H1 (cell line): ENCODE measurements around the gene WDR33. TPM values are rescaled to one million over a fixed set of nuclear protein-coding genes. Genes with fewer than 3 reads are reported as not detected.

Experiments
- CTCF ChIA-PET: fragments of 300-600 bp; sonication (Branson Sonifier 250); formaldehyde crosslinking; loops from one replicate; lab custom pipeline; 2021; ENCODE audit not compliant: partially characterized antibody; lab: Charles Lee
- POLR2A ChIA-PET: fragments of 300-600 bp; sonication (Branson Sonifier 250); formaldehyde crosslinking; loops from one replicate; lab custom pipeline; 2021; ENCODE audit warnings: inconsistent platforms; ENCODE audit not compliant: partially characterized antibody; lab: Charles Lee
- DNase-seq, 2 experiments: peaks; one replicate each; pipeline versions ENCODE4 v3.0.0 to v3.0.0-alpha.2; 2010 to 2022; ENCODE audit warnings: low spot score in 2 of 2, low read depth in 1 of 2, mixed read lengths in 1 of 2
- FAIRE-seq: peaks from 2 replicates; lab custom pipeline; 2011; peaks lifted over from hg19 to GRCh38; lab: Jason Lieb, UNC
- H2AFZ ChIP-seq: 2 replicates; pipeline ENCODE4 v1.8.1; 2012; ENCODE audit warnings: low read length, inconsistent platforms
- H2AK5ac ChIP-seq: 2 replicates; pipeline ENCODE4 v1.6.1; 2013; ENCODE audit warnings: low read depth, low read length
- H2BK120ac ChIP-seq: replicated peaks from 2 replicates; pipeline ENCODE3; 2013; ENCODE audit warnings: low read depth, low read length, inconsistent platforms
- H2BK12ac ChIP-seq: 2 replicates; pipeline ENCODE4 v1.6.1; 2013; ENCODE audit warnings: low read depth, low read length
- H2BK15ac ChIP-seq: 2 replicates; pipeline ENCODE4 v1.6.1; 2013; ENCODE audit warnings: low read length
- H2BK20ac ChIP-seq: 2 replicates; pipeline ENCODE4 v1.6.1; 2013; ENCODE audit warnings: low read length
- H2BK5ac ChIP-seq: 2 replicates; pipeline ENCODE4 v1.6.1; 2013; ENCODE audit warnings: low read depth, low read length
- H3K14ac ChIP-seq: 2 replicates; pipeline ENCODE4 v1.6.1; 2013; ENCODE audit warnings: inconsistent platforms; ENCODE audit not compliant: insufficient read length
- H3K18ac ChIP-seq: 2 replicates; pipeline ENCODE4 v1.6.1; 2013; ENCODE audit warnings: low read length; ENCODE audit errors: extremely low read depth
- H3K23ac ChIP-seq: 2 replicates; pipeline ENCODE4 v1.6.1; 2013; ENCODE audit warnings: inconsistent platforms; ENCODE audit not compliant: insufficient read length
- H3K23me2 ChIP-seq: 2 replicates; pipeline ENCODE4 v1.6.1; 2013; ENCODE audit warnings: low read depth, low read length
- H3K27ac ChIP-seq: 2 replicates; pipeline ENCODE4 v1.6.1; 2011; ENCODE audit warnings: low read depth, low read length, inconsistent platforms
- H3K27me3 ChIP-seq, 4 experiments: replicated peaks in 1 of 4; 1 replicate in 1 of 4; 2 replicates in 3 of 4; pipeline versions ENCODE4 v1.6.1 to v1.8.1; 2011 to 2013; ENCODE audit warnings: low read length in 3 of 4, mild to moderate bottlenecking in 3 of 4, inconsistent platforms in 2 of 4, mixed read lengths in 2 of 4, moderate library complexity in 1 of 4; ENCODE audit not compliant: control insufficient read depth in 3 of 4, insufficient read depth in 3 of 4; ENCODE audit errors: extremely low read depth in 1 of 4
- H3K36me3 ChIP-seq, 4 experiments: 2 replicates each; pipeline versions ENCODE4 v1.6.1 to v1.8.1; 2011 to 2013; ENCODE audit warnings: mild to moderate bottlenecking in 4 of 4, low read length in 3 of 4, moderate library complexity in 2 of 4, control low read depth in 1 of 4, inconsistent platforms in 1 of 4; ENCODE audit not compliant: insufficient read depth in 4 of 4, control insufficient read depth in 2 of 4
- H3K4ac ChIP-seq: replicated peaks from 2 replicates; pipeline ENCODE3; 2013; ENCODE audit warnings: low read length, low read depth, mixed read lengths, inconsistent platforms; ENCODE audit not compliant: insufficient read length
- H3K4me1 ChIP-seq, 4 experiments: replicated peaks in 1 of 4; 1 replicate in 1 of 4; 2 replicates in 3 of 4; pipeline versions ENCODE4 v1.6.1 to v1.8.1; 2011 to 2013; ENCODE audit warnings: low read length in 3 of 4, inconsistent platforms in 2 of 4, mixed read lengths in 1 of 4; ENCODE audit not compliant: insufficient read depth in 4 of 4, control insufficient read depth in 3 of 4
- H3K4me2 ChIP-seq, 2 experiments: 2 replicates each; pipeline versions ENCODE4 v1.6.1 to v1.8.1; 2011 to 2013; ENCODE audit warnings: low read depth in 2 of 2, low read length in 2 of 2, control low read depth in 1 of 2, inconsistent platforms in 1 of 2, mild to moderate bottlenecking in 1 of 2; ENCODE audit not compliant: insufficient read depth in 1 of 2
- H3K4me3 ChIP-seq, 4 experiments: fragments of 200-600, 300-600 bp in 1 of 4; sonication (generic), shearing (Covaris generic), sonication (Bioruptor Twin) in 1 of 4; 2 replicates each; pipeline versions ENCODE4 v1.5.1 to v1.8.1; 2011 to 2016; ENCODE audit warnings: low read length in 4 of 4, low read depth in 3 of 4, control low read depth in 2 of 4, inconsistent platforms in 2 of 4, mild to moderate bottlenecking in 2 of 4, mixed read lengths in 1 of 4, moderate library complexity in 1 of 4; ENCODE audit not compliant: insufficient read depth in 2 of 4; ENCODE audit errors: extremely low read depth in 1 of 4
- H3K56ac ChIP-seq: replicated peaks from 2 replicates; pipeline ENCODE3; 2013; ENCODE audit warnings: low read depth, mild to moderate bottlenecking, mixed read lengths, low read length, inconsistent platforms; ENCODE audit not compliant: insufficient read length
- H3K79me1 ChIP-seq: 2 replicates; pipeline ENCODE4 v1.6.1; 2013; ENCODE audit warnings: low read depth, low read length, control low read depth
- H3K79me2 ChIP-seq, 2 experiments: 2 replicates each; pipeline versions ENCODE4 v1.6.1 to v1.8.1; 2012 to 2013; ENCODE audit warnings: low read length in 2 of 2, mild to moderate bottlenecking in 2 of 2, inconsistent platforms in 1 of 2; ENCODE audit not compliant: insufficient read depth in 2 of 2, control insufficient read depth in 1 of 2
- H3K9ac ChIP-seq, 4 experiments: replicated peaks in 1 of 4; 1 replicate in 1 of 4; 2 replicates in 3 of 4; pipeline versions ENCODE4 v1.6.1 to v1.8.1; 2011 to 2013; ENCODE audit warnings: low read depth in 3 of 4, low read length in 3 of 4, control low read depth in 2 of 4, mild to moderate bottlenecking in 2 of 4, moderate library complexity in 2 of 4, inconsistent platforms in 1 of 4; ENCODE audit errors: extremely low read depth in 1 of 4
- H3K9me3 ChIP-seq, 2 experiments: 2 replicates each; pipeline versions ENCODE4 v1.6.1 to v1.8.1; 2012 to 2013; ENCODE audit warnings: mild to moderate bottlenecking in 2 of 2, moderate library complexity in 2 of 2, control low read depth in 1 of 2, inconsistent platforms in 1 of 2, low read depth in 1 of 2, low read length in 1 of 2, mixed read lengths in 1 of 2; ENCODE audit not compliant: insufficient read depth in 2 of 2
- H4K20me1 ChIP-seq, 2 experiments: replicated peaks in 1 of 2; 2 replicates each; pipeline versions ENCODE3 to v1.8.1; 2011 to 2013; ENCODE audit warnings: inconsistent platforms in 2 of 2, low read length in 2 of 2, mild to moderate bottlenecking in 1 of 2; ENCODE audit not compliant: insufficient read depth in 2 of 2, control insufficient read depth in 1 of 2
- H4K5ac ChIP-seq: 2 replicates; pipeline ENCODE4 v1.6.1; 2013; ENCODE audit warnings: low read length, low read depth, mixed read lengths, inconsistent platforms; ENCODE audit not compliant: insufficient read length
- H4K8ac ChIP-seq: 2 replicates; pipeline ENCODE4 v1.8.0; 2013; ENCODE audit warnings: mild to moderate bottlenecking, moderate library complexity, low read length, inconsistent platforms; ENCODE audit not compliant: insufficient read depth; ENCODE audit errors: extremely low read depth
- H4K91ac ChIP-seq: replicated peaks from 2 replicates; pipeline ENCODE3; 2013; ENCODE audit warnings: low read length, mixed read lengths, inconsistent platforms; ENCODE audit not compliant: insufficient read length
- CREB1 ChIP-seq: IDR thresholded peaks from 2 replicates; pipeline ENCODE4 v1.6.1; 2012; ENCODE audit warnings: inconsistent platforms
- GTF2F1 ChIP-seq: IDR thresholded peaks from 2 replicates; pipeline ENCODE4 v1.6.1; 2012; ENCODE audit warnings: low read depth, low read length, improper control_type of control experiment, borderline replicate concordance
- HDAC2 ChIP-seq, 2 experiments: fragments of 300-600 bp in 1 of 2; sonication (generic) in 1 of 2; IDR thresholded peaks; 2 replicates each; pipeline ENCODE4 v1.6.1; 2011 to 2012; ENCODE audit warnings: low read depth in 2 of 2, low read length in 2 of 2, mild to moderate bottlenecking in 2 of 2, moderate library complexity in 2 of 2, borderline replicate concordance in 1 of 2, inconsistent platforms in 1 of 2
- HDAC6 ChIP-seq: IDR thresholded peaks from one replicate; pipeline ENCODE4 v1.7.1; 2012; ENCODE audit warnings: low read depth, mild to moderate bottlenecking, inconsistent platforms, low read length, moderate library complexity
- NANOG ChIP-seq: IDR thresholded peaks from 2 replicates; pipeline ENCODE4 v1.6.1; 2011; ENCODE audit warnings: low read length, low read depth, mild to moderate bottlenecking, inconsistent platforms; ENCODE audit not compliant: insufficient read depth, poor library complexity, severe bottlenecking
- POLR2AphosphoS5 ChIP-seq: IDR thresholded peaks from 2 replicates; pipeline ENCODE4 v1.6.1; 2011; ENCODE audit warnings: low read depth, low read length
- RAD21 ChIP-seq, 2 experiments: IDR thresholded peaks in 1 of 2; conservative IDR thresholded peaks in 1 of 2; 2 replicates each; pipeline ENCODE4 v1.6.1; 2011; ENCODE audit warnings: low read depth in 2 of 2, low read length in 2 of 2, improper control_type of control experiment in 1 of 2, inconsistent platforms in 1 of 2, mild to moderate bottlenecking in 1 of 2, moderate library complexity in 1 of 2
- SUZ12 ChIP-seq: fragments of 200-600 bp; sonication (generic); IDR thresholded peaks from 2 replicates; pipeline ENCODE4 v1.6.1; 2012; ENCODE audit warnings: mild to moderate bottlenecking, inconsistent platforms, low read length, moderate library complexity, mixed read lengths
- YY1 ChIP-seq: IDR thresholded peaks from 2 replicates; pipeline ENCODE4 v1.6.1; 2011; ENCODE audit warnings: low read depth, mild to moderate bottlenecking, low read length
- WGBS, 2 experiments: shearing (Covaris generic) in 1 of 2; methylation state at CpG; one replicate each; pipeline versions ENCODE4 v1.1.6 to v1.1.7; 2013 to 2015; ENCODE audit warnings: low lambda C conversion rate in 2 of 2, mixed read lengths in 2 of 2, inconsistent platforms in 1 of 2, low coverage in 1 of 2, missing lambda C conversion rate in 1 of 2; ENCODE audit not compliant: insufficient replicate concordance in 2 of 2, insufficient coverage in 1 of 2, insufficient read length in 1 of 2; ENCODE audit errors: extremely low coverage in 1 of 2, missing lambda C conversion rate in 1 of 2; 5-methylcytosine and 5-hydroxymethylcytosine counted together
- polyA plus RNA-seq, 7 experiments: library from polyadenylated mRNA; depleted of rRNA in 3 of 7; stranded (reverse) in 5 of 7; unstranded in 2 of 7; fragments of >200 nt in 5 of 7; fragments of 200-250 nt in 2 of 7; gene quantifications; 1 replicate in 5 of 7; 2 replicates in 1 of 7; 4 replicates in 1 of 7; pipeline versions ENCODE4 v1.2.1 to v1.2.3, GENCODE V29; 2011 to 2013; ENCODE audit warnings: missing spikeins in 2 of 7, mixed read lengths in 2 of 7
- total RNA-seq: library from RNA; stranded (reverse); fragmentation: NEBNext Ultra II Directional; extraction: Animal tissue kit (Norgen Biotek cat#: 25700); gene quantifications from 2 replicates; pipeline ENCODE4 v1.2.1, GENCODE V29; 2021

Gene WDR33
- total and polyA plus RNA-seq, 2 of the 8 experiments (the other 6 are each of a cell fraction or from before 2014, with no cell fraction given), result 18.1 to 82.7 TPM

GRCh38 chr2:127704641-127705390 lies 106.2 kb downstream of the WDR33 start:
- Histone ChIP-seq H3K9ac (no peak overlapping the region), H3K56ac (no peak overlapping the region), H3K23me2 (peaks cover 6% of the 10 kb centered on the region), H4K20me1 (peaks cover 4 to 12% of the 10 kb centered on the region in 2 experiments), H2AFZ (no peak overlapping the region), H3K9me3 (no peaks in the 10 kb centered on the region), H2BK120ac (no peak overlapping the region), H3K4ac (no peak overlapping the region), H2BK12ac (no peak overlapping the region), H3K27me3 (no peaks in the 10 kb centered on the region), H3K14ac (no peak overlapping the region), H4K91ac (no peak overlapping the region), H4K5ac (no peak overlapping the region), H3K4me3 (no peak overlapping the region), H4K8ac (no peak overlapping the region), H3K4me2 (no peak overlapping the region), H3K27ac (no peak overlapping the region), H2BK5ac (no peak overlapping the region), H3K23ac (no peak overlapping the region), H3K79me1 (no peaks in the 10 kb centered on the region; the same call in 1 of the 2 replicates), H3K79me2 (peaks cover 0 to 13% of the 10 kb centered on the region in 2 experiments; a peak in 2 of 4 replicates), H2BK20ac (no peak overlapping the region), H3K4me1 (peaks cover 0 to 4% (median 3%) of the 10 kb centered on the region in 4 experiments; a peak in 6 of 7 replicates), H2AK5ac (no peak overlapping the region), H3K36me3 (peaks cover 21 to 52% (median 31%) of the 10 kb centered on the region in 4 experiments), H3K18ac (no peak overlapping the region), H2BK15ac (no peak overlapping the region)
- no peak for DNase-seq
- ChIA-PET POLR2A (interaction anchor here (0.6 to 4.6 kb wide), 5 partner anchors 11 to 100 kb away, joined by 3 to 25 read pairs (median 3); partner anchors contain the start of gene LIMS2), CTCF (interaction anchor here (0.7 to 2.5 kb wide), 6 partner anchors 9 to 175 kb away, joined by 3 to 11 read pairs (median 3); no protein-coding TSS in a partner anchor)
- FAIRE-seq, result no peak
- 91% methylated on average over 5 of the region's 5 CpGs; no CpG with 5 or more reads in 1 of the 2 experiments for WGBS, 2 experiments
- no peak for TF ChIP-seq POLR2AphosphoS5
- no peak for TF ChIP-seq HDAC2 (IDR thresholded peaks at IDR 0.05; ENCODE audit: borderline replicate concordance in 1 of 2, low read depth in 2 of 2, low read length in 2 of 2)
- no peak for TF ChIP-seq CREB1
- TF ChIP-seq NANOG, result no peak
- no peak for TF ChIP-seq YY1
- TF ChIP-seq SUZ12, result no peak
- TF ChIP-seq RAD21 (IDR thresholded peaks at IDR 0.05 in 1 of 2, conservative IDR thresholded peaks at IDR 0.05 in 1 of 2; ENCODE audit: low read depth in 2 of 2, low read length in 2 of 2), result no peak
- TF ChIP-seq HDAC6, result no peak
- TF ChIP-seq GTF2F1, result no peak
